GM12878 (cell line): ENCODE data around the gene LZTFL1. TPM values are rescaled to one million over a fixed set of nuclear protein-coding genes. Genes with fewer than 3 reads are reported as not detected.

Experiments used
- ATAC-seq: fragments of 200-7000 bp; cut with Tn5 transposase; 3 replicates; pipeline ENCODE4 v1.9.1; 2020; ENCODE audit warnings: mild to moderate bottlenecking, moderate library complexity
- BruUV-seq: library from RNA; stranded (reverse); fragments of 400-500 nt; replicated peaks from 2 replicates; lab custom pipeline; 2021; lab: Mats Ljungman, UMichigan
- CTCF ChIA-PET: fragments of 300-600 bp; sonication (Branson Sonifier 250); formaldehyde crosslinking; extraction: SDS; loops from one replicate; lab custom pipeline; 2021; ENCODE audit warnings: inconsistent platforms; lab: Yijun Ruan, JAX
- POLR2A ChIA-PET: fragments of 350-600 bp; formaldehyde crosslinking; extraction: SDS; loops from one replicate; lab custom pipeline; 2021; ENCODE audit warnings: inconsistent platforms; lab: Charles Lee
- RAD21 ChIA-PET: fragments of 300-600 bp; sonication (Branson Sonifier 250); formaldehyde crosslinking; loops from one replicate; lab custom pipeline; 2023; ENCODE audit warnings: antibody characterized with exemption; ENCODE audit not compliant: unreplicated experiment; lab: Charles Lee
- SMC1A ChIA-PET: fragments of 300-600 bp; sonication (Branson Sonifier 250); formaldehyde crosslinking; loops from one replicate; lab custom pipeline; 2023; ENCODE audit not compliant: unreplicated experiment, uncharacterized antibody; lab: Charles Lee
- DNase-seq: peaks from one replicate; pipeline ENCODE4 v3.0.0-alpha.2; 2011; ENCODE audit warnings: low read depth, low spot score
- FAIRE-seq: peaks from 3 replicates; lab custom pipeline; 2011; peaks lifted over from hg19 to GRCh38; lab: Jason Lieb, UNC
- H2AFZ ChIP-seq: 2 replicates; pipeline ENCODE4 v1.6.0; 2011; ENCODE audit warnings: low read depth, low read length, control low read depth; ENCODE audit not compliant: control insufficient read depth
- H3K27ac ChIP-seq: 2 replicates; pipeline ENCODE4 v1.5.1; 2011; ENCODE audit warnings: control low read depth; ENCODE audit not compliant: control insufficient read depth, insufficient read depth
- H3K27me3 ChIP-seq, 2 experiments: replicated peaks in 1 of 2; 2 replicates each; pipeline versions ENCODE4 v1.6.0 to v1.6.1; 2011; ENCODE audit warnings: low read length in 1 of 2; ENCODE audit not compliant: control insufficient read depth in 2 of 2, insufficient read depth in 2 of 2
- H3K36me3 ChIP-seq, 2 experiments: 2 replicates each; pipeline ENCODE4 v1.5.1; 2011; ENCODE audit warnings: low read length in 1 of 2; ENCODE audit not compliant: control insufficient read depth in 2 of 2, insufficient read depth in 2 of 2
- H3K4me1 ChIP-seq: 2 replicates; pipeline ENCODE4 v1.6.1; 2011; ENCODE audit warnings: mild to moderate bottlenecking, low read length, moderate library complexity, mixed read lengths; ENCODE audit not compliant: control insufficient read depth, insufficient read depth
- H3K4me2 ChIP-seq: 2 replicates; pipeline ENCODE4 v1.6.0; 2011; ENCODE audit warnings: control low read depth; ENCODE audit not compliant: control insufficient read depth, insufficient read depth
- H3K4me3 ChIP-seq: fragments of 200-600 bp; sonication (generic); 2 replicates; pipeline ENCODE4 v1.5.1; 2016
- H3K79me2 ChIP-seq: 2 replicates; pipeline ENCODE4 v1.6.0; 2011; ENCODE audit warnings: low read length; ENCODE audit not compliant: control insufficient read depth, insufficient read depth
- H3K9ac ChIP-seq: 2 replicates; pipeline ENCODE4 v1.8.0; 2011; ENCODE audit warnings: low read length, control low read depth, mixed read lengths; ENCODE audit not compliant: control insufficient read depth, insufficient read depth
- H3K9me3 ChIP-seq: replicated peaks from 3 replicates; pipeline ENCODE4 v1.5.1; 2011; ENCODE audit warnings: mild to moderate bottlenecking, low read length; ENCODE audit not compliant: control insufficient read depth, insufficient read depth
- H4K20me1 ChIP-seq: 2 replicates; pipeline ENCODE4 v1.6.0; 2011; ENCODE audit not compliant: control insufficient read depth, insufficient read depth
- CUX1 ChIP-seq: IDR thresholded peaks from 2 replicates; pipeline ENCODE4 v1.6.1; 2012; ENCODE audit warnings: improper control_type of control experiment, low read depth, low read length; ENCODE audit not compliant: insufficient replicate concordance
- NFIC ChIP-seq: IDR thresholded peaks from 2 replicates; pipeline ENCODE4 v1.6.1; 2012; ENCODE audit warnings: low read depth, mild to moderate bottlenecking, inconsistent platforms, low read length, moderate library complexity
- PKNOX1 ChIP-seq: fragments of 450-650 bp; IDR thresholded peaks from 2 replicates; pipeline ENCODE4 v1.6.1; 2016; ENCODE audit warnings: mild to moderate bottlenecking
- POLR2AphosphoS5 ChIP-seq: IDR thresholded peaks from 2 replicates; pipeline ENCODE4 v1.6.1; 2011; ENCODE audit warnings: mild to moderate bottlenecking, low read length, inconsistent platforms
- RBBP5 ChIP-seq: fragments of 200-600 bp; sonication (generic); conservative IDR thresholded peaks from 2 replicates; pipeline ENCODE4 v1.6.1; 2016
- SMAD1 ChIP-seq: fragments of 450-650 bp; IDR thresholded peaks from 2 replicates; pipeline ENCODE4 v1.6.1; 2018; ENCODE audit warnings: mild to moderate bottlenecking, low read depth; ENCODE audit not compliant: partially characterized antibody
- SP1 ChIP-seq: IDR thresholded peaks from one replicate; pipeline ENCODE4 v1.6.1; 2011; ENCODE audit warnings: low read depth, low read length
- TCF3 ChIP-seq: IDR thresholded peaks from 2 replicates; pipeline ENCODE4 v1.6.1; 2012; ENCODE audit warnings: low read depth, mild to moderate bottlenecking, low read length, borderline replicate concordance; ENCODE audit not compliant: insufficient read depth
- ZBED1 ChIP-seq: IDR thresholded peaks from 2 replicates; pipeline ENCODE4 v1.6.1; 2016; ENCODE audit warnings: borderline replicate concordance
- ZNF592 ChIP-seq: fragments of 450-650 bp; IDR thresholded peaks from 2 replicates; pipeline ENCODE4 v1.6.1; 2017; ENCODE audit warnings: mild to moderate bottlenecking, moderate library complexity
- WGBS: methylation state at CpG from one replicate; pipeline ENCODE4 v1.1.6; 2016; ENCODE audit warnings: low lambda C conversion rate; ENCODE audit not compliant: insufficient replicate concordance, insufficient coverage; ENCODE audit errors: missing lambda C conversion rate; 5-methylcytosine and 5-hydroxymethylcytosine counted together
- in situ Hi-C: fragments of 300-500 bp; cut with MboI; formaldehyde crosslinking; loops from 9 replicates; pipeline ENCODE4 v1.14.3; 2018; ENCODE audit warnings: mixed read lengths
- intact Hi-C: fragments of 100-400 bp; cut with micrococcal nuclease; formaldehyde crosslinking; loops from one replicate; pipeline ENCODE4 v1.14.2; 2022; ENCODE audit not compliant: unreplicated experiment
- polyA plus RNA-seq, 11 experiments: library from polyadenylated mRNA; depleted of rRNA in 4 of 11; unstranded in 6 of 11; stranded (reverse) in 5 of 11; fragments of >200 nt; fragmentation: Nextera tagmentation in 4 of 11; fragmentation: Illumina TruSeq in 1 of 11; extraction: Ambion mirVana in 4 of 11; extraction: Trizol in 1 of 11; gene quantifications; 1 replicate in 1 of 11; 2 replicates in 10 of 11; pipeline versions ENCODE4 v1.2.1 to v1.2.3, GENCODE V29; 2011 to 2016; ENCODE audit warnings: inconsistent platforms in 2 of 11, missing spikeins in 2 of 11, low read depth in 1 of 11
- total RNA-seq, 4 experiments: library from RNA; depleted of rRNA in 3 of 4; stranded (reverse); fragments of >200 nt in 3 of 4; fragmentation: Illumina TruSeq in 1 of 4; extraction: Trizol in 1 of 4; gene quantifications; 2 replicates each; pipeline versions ENCODE4 v1.2.1 to v1.2.3, GENCODE V29; 2013 to 2021

The LZTFL1 gene
- total and polyA plus RNA-seq, 10 of the 15 experiments (the other 5 are each of a cell fraction or from before 2014, with no cell fraction given) = 9.8 to 74.1 (median 11.9) TPM

GRCh38 chr3:45861043-45861719, 19.3 kb upstream of the LZTFL1 start:
- peaks cover 53% of the 10 kb centered on the region for H3K4me1 ChIP-seq
- ChIA-PET CTCF (interaction anchor here (0.5 to 5.1 kb wide), 9 partner anchors 12 to 68 kb away, joined by 3 to 67 read pairs (median 5); partner anchors contain the start of gene CCR9), POLR2A (interaction anchor here (0.6 to 5.0 kb wide), 13 partner anchors 8 to 748 kb away, joined by 3 to 95 read pairs (median 6); partner anchors contain the start of gene LZTFL1), RAD21 (interaction anchor here (0.7 to 5.5 kb wide), 23 partner anchors 9 to 326 kb away, joined by 3 to 169 read pairs (median 5); partner anchors contain the start of genes CCR9 and LZTFL1), SMC1A (interaction anchor here (0.6 to 9.7 kb wide), 18 partner anchors 8 to 947 kb away, joined by 3 to 166 read pairs (median 5); partner anchors contain the start of genes CCR9 and LZTFL1)
- under 1% methylated on average over 7 of the region's 7 CpGs for WGBS
- H3K27ac ChIP-seq = peak overlapping the region; percentile 78
- H3K79me2 ChIP-seq = no peaks in the 10 kb centered on the region
- no peaks in the 10 kb centered on the region for H4K20me1 ChIP-seq
- H3K4me2 ChIP-seq = peak overlapping the region; percentile 64
- no peaks in the 10 kb centered on the region; a peak in 1 of 4 replicates for H3K27me3 ChIP-seq
- H3K9me3 ChIP-seq = peaks cover 7% of the 10 kb centered on the region; the same call in 2 of the 3 replicates
- BruUV-seq = no TSS peak
- peak; percentile 72 for ATAC-seq
- in situ Hi-C loops (loop anchor here (5.0 kb wide), 1 partner anchor 51 kb away; no protein-coding TSS in a partner anchor), intact Hi-C loops (loop anchor here (1.0 to 10.0 kb wide), 2 partner anchors 44 to 266 kb away; partner anchors contain the start of gene LIMD1)
- H2AFZ ChIP-seq = no peak overlapping the region
- no peaks in the 10 kb centered on the region; a peak in 2 of 4 replicates for H3K36me3 ChIP-seq
- peak overlapping the region; percentile 23; the same call in 1 of the 2 replicates for H3K4me3 ChIP-seq
- DNase-seq = peak; percentile 65
- peak; percentile 7 for FAIRE-seq
- peak overlapping the region; percentile 43 for H3K9ac ChIP-seq
- TF ChIP-seq NFIC (peak; percentile 99), ZNF592 (no peak), ZBED1 (peak; percentile 92), SMAD1 (peak; percentile 52), RBBP5 (no peak), POLR2AphosphoS5 (no peak; the same call in 1 of the 2 replicates), CUX1 (peak; percentile 34), SP1 (peak; percentile 62), PKNOX1 (no peak), TCF3 (0 out of 2 replicates have a peak, but pooled peaks have one; percentile 8)
